Neural progenitor cell (in vitro differentiated cells): ENCODE results near the gene KNDC1. TPM values are rescaled to one million over a fixed set of nuclear protein-coding genes. Genes with fewer than 3 reads are reported as not detected.

Experiments
- DNase-seq: peaks from one replicate; pipeline ENCODE4 v3.0.0-alpha.2; 2016; ENCODE audit warnings: low spot score
- H2AFZ ChIP-seq: fragments of 200-600 bp; sonication (generic); replicated peaks from 2 replicates; pipeline ENCODE4 v1.6.1; 2016; ENCODE audit warnings: antibody characterized with exemption
- H3F3A ChIP-seq: fragments of 200-600 bp; sonication (generic); 2 replicates; pipeline ENCODE4 v1.6.1; 2016; ENCODE audit warnings: antibody characterized with exemption, low read depth
- H3K27ac ChIP-seq: fragments of 200-600 bp; sonication (generic); 2 replicates; pipeline ENCODE4 v1.5.1; 2016; ENCODE audit warnings: mild to moderate bottlenecking
- H3K27me3 ChIP-seq: fragments of 200-600 bp; sonication (generic); 2 replicates; pipeline ENCODE4 v1.6.1; 2016; ENCODE audit warnings: mild to moderate bottlenecking, moderate library complexity
- H3K36me3 ChIP-seq: fragments of 200-600 bp; sonication (generic); 2 replicates; pipeline ENCODE4 v1.5.1; 2016
- H3K4me1 ChIP-seq: fragments of 200-600 bp; sonication (generic); 2 replicates; pipeline ENCODE4 v1.6.1; 2016; ENCODE audit warnings: mixed run types
- H3K4me2 ChIP-seq: fragments of 200-600 bp; sonication (generic); 2 replicates; pipeline ENCODE4 v1.6.1; 2016
- H3K4me3 ChIP-seq: fragments of 200-600 bp; sonication (generic); 2 replicates; pipeline ENCODE4 v1.5.1; 2016
- H3K79me2 ChIP-seq: fragments of 200-600 bp; sonication (generic); 2 replicates; pipeline ENCODE4 v1.6.1; 2016; ENCODE audit warnings: low read depth
- H3K9ac ChIP-seq: fragments of 200-600 bp; sonication (generic); 2 replicates; pipeline ENCODE4 v1.6.1; 2016
- H3K9me3 ChIP-seq: fragments of 200-600 bp; sonication (generic); 2 replicates; pipeline ENCODE4 v1.5.1; 2016; ENCODE audit warnings: low read depth
- H4K20me1 ChIP-seq: fragments of 200-600 bp; sonication (generic); 2 replicates; pipeline ENCODE4 v1.6.1; 2016; ENCODE audit warnings: low read depth
- H3K27ac Mint-ChIP-seq: 3 replicates; pipeline ENCODE4 v1.8.0; 2021; ENCODE audit warnings: mixed read lengths
- H3K27me3 Mint-ChIP-seq: 2 replicates; pipeline ENCODE4 v1.8.0; 2022; ENCODE audit warnings: low read depth, mild to moderate bottlenecking, inconsistent platforms, moderate library complexity, mixed read lengths; ENCODE audit not compliant: insufficient read depth
- H3K36me3 Mint-ChIP-seq: 3 replicates; pipeline ENCODE4 v1.8.0; 2021; ENCODE audit warnings: mixed read lengths
- H3K4me1 Mint-ChIP-seq: 3 replicates; pipeline ENCODE4 v1.8.0; 2021; ENCODE audit warnings: mixed read lengths
- H3K4me3 Mint-ChIP-seq: 3 replicates; pipeline ENCODE4 v1.8.0; 2021; ENCODE audit warnings: mild to moderate bottlenecking, moderate library complexity, mixed read lengths
- H3K9me3 Mint-ChIP-seq: 3 replicates; pipeline ENCODE4 v1.8.0; 2020; ENCODE audit warnings: mixed read lengths
- CTCF ChIP-seq: fragments of 200-600 bp; sonication (generic); IDR thresholded peaks from 2 replicates; pipeline ENCODE4 v1.5.1; 2017; ENCODE audit warnings: antibody characterized with exemption, mild to moderate bottlenecking
- EZH2 ChIP-seq: fragments of 200-600 bp; sonication (generic); IDR thresholded peaks from 2 replicates; pipeline ENCODE4 v1.6.1; 2017; ENCODE audit warnings: antibody characterized with exemption, mild to moderate bottlenecking, moderate library complexity
- EZH2phosphoT487 ChIP-seq: fragments of 200-600 bp; sonication (generic); IDR thresholded peaks from 2 replicates; pipeline ENCODE4 v1.6.1; 2017; ENCODE audit warnings: antibody characterized with exemption
- total RNA-seq: library from RNA; depleted of rRNA; stranded (reverse); fragments of >200 nt; gene quantifications from 2 replicates; pipeline ENCODE4 v1.2.3, GENCODE V29; 2015; ENCODE audit warnings: low replicate concordance

Gene KNDC1
- total RNA-seq, 1 donor from 2014 or later, result 1.8 TPM

GRCh38 chr10:133129071-133129858, 30.8 kb upstream of the KNDC1 start:
- Mint-ChIP-seq H3K9me3 (no peaks in the 10 kb centered on the region), H3K4me1 (peaks cover 5% of the 10 kb centered on the region), H3K36me3 (no peaks in the 10 kb centered on the region), H3K4me3 (no peak overlapping the region), H3K27me3 (peaks cover 12% of the 10 kb centered on the region), H3K27ac (no peak overlapping the region)
- no peaks in the 10 kb centered on the region for H3K36me3 ChIP-seq
- no peaks in the 10 kb centered on the region for H4K20me1 ChIP-seq
- no peaks in the 10 kb centered on the region for H3F3A ChIP-seq
- no peak overlapping the region for H3K27ac ChIP-seq
- no peak for DNase-seq
- no peaks in the 10 kb centered on the region for H3K9me3 ChIP-seq
- no peak overlapping the region for H3K9ac ChIP-seq
- no peak for TF ChIP-seq EZH2
- TF ChIP-seq CTCF, result no peak
- no peak for TF ChIP-seq EZH2phosphoT487
- peaks cover 17% of the 10 kb centered on the region for H3K27me3 ChIP-seq
- H3K4me1 ChIP-seq, result no peaks in the 10 kb centered on the region
- H3K79me2 ChIP-seq, result no peaks in the 10 kb centered on the region
- H3K4me2 ChIP-seq, result no peak overlapping the region
- no peak overlapping the region for H2AFZ ChIP-seq
- H3K4me3 ChIP-seq, result no peak overlapping the region

GRCh38 chr10:133129859-133130495, 30.0 kb upstream of the KNDC1 start:
- no peaks in the 10 kb centered on the region for H3K4me1 ChIP-seq
- no peak overlapping the region for H3K4me3 Mint-ChIP-seq
- H3K9ac ChIP-seq, result no peak overlapping the region
- H3K36me3 ChIP-seq, result no peaks in the 10 kb centered on the region
- H2AFZ ChIP-seq, result no peak overlapping the region
- no peaks in the 10 kb centered on the region for H3K9me3 Mint-ChIP-seq
- H3K9me3 ChIP-seq, result no peaks in the 10 kb centered on the region
- H3K27ac Mint-ChIP-seq, result no peak overlapping the region
- no peak overlapping the region for H3K27ac ChIP-seq
- H3F3A ChIP-seq, result no peaks in the 10 kb centered on the region
- peaks cover 14% of the 10 kb centered on the region for H3K27me3 Mint-ChIP-seq
- DNase-seq, result no peak
- H3K4me1 Mint-ChIP-seq, result peaks cover 5% of the 10 kb centered on the region
- H3K36me3 Mint-ChIP-seq, result no peaks in the 10 kb centered on the region
- H3K79me2 ChIP-seq, result no peaks in the 10 kb centered on the region
- H3K27me3 ChIP-seq, result peaks cover 9% of the 10 kb centered on the region
- H3K4me3 ChIP-seq, result no peak overlapping the region
- H4K20me1 ChIP-seq, result no peaks in the 10 kb centered on the region
- TF ChIP-seq EZH2phosphoT487 (no peak), CTCF (no peak), EZH2 (no peak)
- H3K4me2 ChIP-seq, result no peak overlapping the region

GRCh38 chr10:133130602-133131001, 29.4 kb upstream of the KNDC1 start:
- no peak overlapping the region for H2AFZ ChIP-seq
- Mint-ChIP-seq H3K27ac (no peak overlapping the region), H3K4me3 (no peak overlapping the region), H3K27me3 (peaks cover 13% of the 10 kb centered on the region), H3K36me3 (no peaks in the 10 kb centered on the region), H3K9me3 (no peaks in the 10 kb centered on the region), H3K4me1 (peaks cover 5% of the 10 kb centered on the region)
- no peak overlapping the region for H3K4me3 ChIP-seq
- H3K9me3 ChIP-seq, result no peaks in the 10 kb centered on the region
- H3K27ac ChIP-seq, result no peak overlapping the region
- no peaks in the 10 kb centered on the region for H3K4me1 ChIP-seq
- no peaks in the 10 kb centered on the region for H3K36me3 ChIP-seq
- H4K20me1 ChIP-seq, result no peaks in the 10 kb centered on the region
- TF ChIP-seq EZH2phosphoT487 (no peak), EZH2 (no peak), CTCF (no peak)
- H3K4me2 ChIP-seq, result no peak overlapping the region
- no peak overlapping the region for H3K9ac ChIP-seq
- no peak for DNase-seq
- peaks cover 3% of the 10 kb centered on the region for H3K27me3 ChIP-seq
- no peaks in the 10 kb centered on the region for H3K79me2 ChIP-seq
- no peaks in the 10 kb centered on the region for H3F3A ChIP-seq
